Left cardiac atrium (tissue), 4 donors: ENCODE data around the gene MED7. TPM values are rescaled to one million over a fixed set of nuclear protein-coding genes. Genes with fewer than 3 reads are reported as not detected.

Experiments used
- ATAC-seq, 2 donors: fragments of 200-7000 bp; cut with Tn5 transposase; one replicate each; pipeline ENCODE4 v1.9.1; 2020; ENCODE audit warnings: mild to moderate bottlenecking in 2 of 2, moderate library complexity in 2 of 2
- DNase-seq: peaks from one replicate; pipeline ENCODE4 v3.0.0-alpha.2; 2020
- intact Hi-C, 2 donors: fragments of 100-400 bp; cut with DNase I; formaldehyde crosslinking; loops; one replicate each; pipeline versions ENCODE4 v1.14.1 to v1.15.1; 2022 to 2023
- total RNA-seq, 2 donors: library from RNA; stranded (reverse); fragmentation: NEBNext Ultra II Directional; extraction: Animal tissue kit (Norgen Biotek cat#: 25700); gene quantifications; one replicate each; pipeline ENCODE4 v1.2.1, GENCODE V29; 2021
- donor health status: DM: no; HTN: yes; CAD: no.
- donor health status: DM: no; HTN: yes; CAD: no; lungs with severe emphysema.
- donor health status: DM: yes; HTN: yes; CAD: no.
- donor health status: Dilated cardiomyopathy.

MED7 gene
- total RNA-seq, 2 donors from 2014 or later = 9.4 to 9.6 TPM

DNA sequence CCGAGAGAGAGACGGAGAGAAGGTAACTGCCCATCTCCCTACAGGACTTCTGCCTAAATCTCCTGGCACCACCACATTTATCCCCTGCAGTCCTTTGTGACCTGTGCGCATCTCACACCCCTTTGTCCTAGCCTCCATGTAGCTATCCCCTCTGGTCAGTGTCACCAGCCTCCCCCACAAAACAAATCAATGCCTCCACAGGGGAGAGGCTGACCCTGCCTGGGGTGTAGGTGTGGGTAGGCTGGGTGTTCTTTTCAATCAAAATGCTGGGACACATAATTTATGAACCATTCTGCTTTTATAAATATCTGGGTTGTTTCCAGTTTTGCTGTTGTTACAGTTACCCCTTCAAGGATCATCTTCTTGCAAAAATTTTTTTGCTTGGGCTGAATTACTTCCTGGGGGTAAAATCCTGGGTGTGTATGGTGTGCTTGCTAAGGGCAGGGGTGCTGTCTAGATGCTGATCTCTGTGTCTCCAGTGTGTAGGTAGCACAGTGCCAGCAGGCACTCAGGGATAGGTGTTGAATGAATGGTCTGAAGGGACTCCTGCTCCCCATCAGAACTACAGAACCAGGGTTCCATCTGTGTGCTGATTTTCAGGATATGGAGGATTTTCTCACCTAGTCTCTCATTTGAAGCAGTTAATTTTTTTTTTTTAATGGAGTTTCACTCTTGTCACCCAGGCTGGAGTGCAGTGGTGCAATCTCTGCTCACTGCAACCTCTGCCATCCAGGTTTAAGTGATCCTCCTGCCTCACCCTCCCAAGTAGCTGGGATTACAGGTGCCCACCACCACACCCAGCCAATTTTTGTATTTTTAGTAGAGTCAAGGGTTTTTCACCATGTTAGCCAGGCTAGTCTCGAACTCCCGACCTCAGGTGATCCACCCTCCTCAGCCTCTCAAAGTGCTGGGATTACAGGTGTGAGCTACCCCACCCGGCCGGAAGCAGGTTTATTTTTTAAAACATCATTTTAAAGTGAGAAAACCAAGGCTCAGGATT, 23.8 kb upstream of the MED7 start, which contains the start of gene GARIN3:
Gene GARIN3 (minus strand): TSS at position 51 of the 1,000 bp plus-strand sequence. CDS start 96 bp downstream, outside the sequence.
- intact Hi-C loops = no loop called here
- no peak for ATAC-seq

DNA sequence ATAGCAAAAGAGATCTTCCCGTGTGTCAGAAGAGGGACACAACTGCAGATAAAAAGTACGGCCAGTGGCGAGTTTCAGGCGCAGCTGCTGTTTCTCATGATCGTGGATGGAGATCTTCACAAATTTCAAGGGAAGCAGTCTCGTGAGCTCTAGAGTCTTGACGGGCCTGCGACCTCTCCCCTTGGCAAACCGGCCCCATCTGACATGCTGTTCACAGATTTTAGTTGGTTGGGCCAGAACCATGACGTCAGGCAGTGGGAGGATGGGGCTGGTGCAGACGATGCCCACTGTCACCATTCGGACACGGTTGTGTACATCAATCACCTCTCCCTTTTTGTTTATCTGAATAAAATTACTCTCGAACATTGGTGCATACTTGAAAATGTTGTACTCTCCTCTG, 23.0 kb upstream of the MED7 start:
- DNase-seq (no peak), ATAC-seq (no peak)
- intact Hi-C loops = no loop called here

More for the DNA sequence above, 23.8 kb upstream of the MED7 start, which contains the start of gene GARIN3:
- DNase-seq = no peak

DNA sequence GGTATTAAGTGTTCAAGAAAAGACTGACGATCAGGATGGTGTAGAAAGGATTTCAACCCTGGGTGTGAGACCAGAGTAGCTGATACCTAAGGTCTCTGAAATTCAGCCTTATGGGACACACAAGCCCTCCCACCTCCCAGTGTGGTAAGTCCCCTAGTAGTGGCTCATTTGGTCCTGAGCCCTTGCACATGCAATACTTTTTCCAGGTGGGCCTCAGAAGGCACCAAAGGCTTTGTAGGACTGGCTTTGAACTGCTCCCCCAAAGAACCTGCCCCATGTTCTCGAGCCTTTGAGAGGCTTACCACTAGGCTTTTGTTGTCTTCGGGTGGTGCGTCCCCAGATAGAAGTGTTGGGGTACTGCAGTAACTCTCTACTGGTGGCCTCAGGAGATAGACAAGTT, 22.6 kb upstream of the MED7 start:
- no peak for DNase-seq
- intact Hi-C loops = no loop called here
- ATAC-seq = no peak

DNA sequence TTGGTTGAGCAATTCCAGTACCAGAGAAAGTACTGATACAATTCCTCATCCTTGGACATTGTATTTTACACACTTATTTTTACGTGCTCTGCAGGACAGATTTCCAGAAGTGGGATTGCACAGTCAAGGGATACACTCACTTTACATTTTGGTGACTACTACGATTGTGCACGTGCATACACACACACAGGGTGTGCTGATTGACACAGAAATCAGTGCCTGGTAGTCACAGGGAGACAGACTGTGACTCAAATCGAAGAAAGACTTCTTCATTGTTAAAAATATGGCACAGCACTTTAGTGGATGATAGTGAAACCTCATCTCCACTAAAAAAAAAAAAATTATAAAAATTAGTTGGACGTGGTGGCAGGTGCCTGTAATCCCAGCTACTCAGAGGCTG, 21.9 kb upstream of the MED7 start:
- intact Hi-C loops = no loop called here
- ATAC-seq (no peak), DNase-seq (no peak)

DNA sequence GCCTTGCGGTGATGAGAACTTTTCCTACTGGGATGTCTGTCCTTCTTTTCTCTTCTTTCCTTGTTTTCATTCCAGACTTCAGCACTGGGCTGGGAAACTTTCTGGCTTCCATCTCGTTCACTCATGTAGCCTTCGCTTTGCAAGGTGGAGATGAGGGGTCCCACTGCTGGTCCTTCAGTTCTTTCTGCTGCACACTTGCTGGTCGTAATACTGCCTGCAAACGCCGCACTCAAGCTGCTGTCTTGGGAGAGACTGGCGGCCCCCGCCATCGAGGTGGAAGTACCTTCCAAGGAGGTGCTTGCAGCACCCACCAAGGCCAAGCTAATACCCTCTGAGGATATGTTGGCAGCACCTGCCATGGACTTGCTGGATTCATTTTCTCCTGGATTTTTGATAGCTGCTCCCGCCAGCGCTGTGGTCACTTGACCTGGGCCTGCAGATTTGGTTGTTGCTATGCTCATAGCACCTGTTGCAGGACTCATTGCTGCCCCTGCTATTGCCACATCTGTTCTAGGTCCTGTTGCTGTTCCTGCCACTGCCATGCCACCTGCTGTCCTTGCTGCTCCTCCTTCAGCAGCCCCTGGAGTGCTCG, 20.4 kb upstream of the MED7 start:
- ATAC-seq (no peak), DNase-seq (no peak)
- intact Hi-C loops = no loop called here

DNA sequence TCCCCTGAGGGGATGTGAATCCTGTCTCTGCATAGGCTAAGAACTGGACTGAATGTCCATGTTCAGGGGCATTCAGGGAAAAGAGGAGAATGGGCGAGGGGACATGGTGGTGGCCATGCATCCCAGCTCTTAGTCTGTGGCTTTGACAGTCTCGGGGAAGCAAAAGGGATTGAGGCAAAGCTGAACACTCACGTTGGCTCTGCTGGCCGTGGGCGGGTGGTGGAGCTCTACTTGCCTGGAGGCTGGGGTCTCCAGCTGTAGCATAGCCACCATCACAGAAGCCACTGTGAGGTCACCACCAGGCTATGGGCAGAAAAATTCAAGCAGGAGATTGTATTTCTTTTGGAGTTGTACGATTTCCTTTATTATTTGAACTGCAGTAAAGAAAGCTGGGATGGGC, 19.3 kb upstream of the MED7 start:
- intact Hi-C loops = no loop called here
- DNase-seq (no peak), ATAC-seq (no peak)

DNA sequence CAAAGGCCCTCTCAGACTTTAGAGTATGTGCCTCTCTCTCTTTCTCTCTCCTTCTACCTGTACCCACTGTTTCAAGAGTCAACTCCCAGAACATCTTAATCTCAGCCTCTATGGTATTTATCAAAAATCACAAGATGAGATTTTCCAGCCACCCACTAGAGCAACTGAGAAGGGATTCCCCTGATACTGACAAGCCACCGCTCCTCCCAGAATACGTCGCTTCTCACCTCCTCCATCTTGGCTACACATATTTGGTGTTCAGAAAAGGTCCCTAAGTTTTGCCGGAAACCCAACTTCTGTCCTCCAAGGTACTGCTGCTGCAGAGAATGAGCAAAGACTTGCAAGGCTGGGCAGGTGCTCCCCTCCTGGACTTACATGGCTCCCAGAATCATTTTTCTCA, 17.3 kb upstream of the MED7 start:
- ATAC-seq (no peak), DNase-seq (no peak)
- intact Hi-C loops = no loop called here

DNA sequence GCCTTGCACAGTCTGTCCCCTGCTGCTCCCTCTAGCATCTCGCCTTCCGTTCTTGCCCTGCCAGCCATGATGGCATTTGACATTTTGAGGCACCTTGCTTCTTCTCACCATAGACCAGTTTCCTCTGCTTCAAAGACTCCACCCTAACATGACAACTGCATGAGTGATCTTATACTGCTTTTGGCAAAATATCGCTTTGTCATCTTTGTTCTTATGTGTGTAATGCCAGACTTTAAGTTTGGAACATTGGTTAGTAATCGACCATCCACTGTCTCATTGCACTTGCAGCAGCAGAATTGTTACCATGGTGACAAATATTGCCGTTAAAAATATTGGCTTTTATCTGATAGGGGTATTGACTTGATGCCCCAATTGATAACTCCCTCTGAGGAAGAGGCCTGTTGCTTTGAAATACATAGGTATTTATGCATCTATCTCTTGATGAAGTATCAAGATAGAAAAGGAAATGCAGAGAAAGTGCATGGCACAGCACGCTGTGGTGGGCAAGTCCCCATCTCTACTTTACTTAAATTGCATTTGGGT, 16.6 kb upstream of the MED7 start:
- no peak for DNase-seq
- intact Hi-C loops = loop anchor here in 1 of 2 donors (10.0 kb wide), 1 partner anchor 96 kb away; no protein-coding TSS in a partner anchor

DNA sequence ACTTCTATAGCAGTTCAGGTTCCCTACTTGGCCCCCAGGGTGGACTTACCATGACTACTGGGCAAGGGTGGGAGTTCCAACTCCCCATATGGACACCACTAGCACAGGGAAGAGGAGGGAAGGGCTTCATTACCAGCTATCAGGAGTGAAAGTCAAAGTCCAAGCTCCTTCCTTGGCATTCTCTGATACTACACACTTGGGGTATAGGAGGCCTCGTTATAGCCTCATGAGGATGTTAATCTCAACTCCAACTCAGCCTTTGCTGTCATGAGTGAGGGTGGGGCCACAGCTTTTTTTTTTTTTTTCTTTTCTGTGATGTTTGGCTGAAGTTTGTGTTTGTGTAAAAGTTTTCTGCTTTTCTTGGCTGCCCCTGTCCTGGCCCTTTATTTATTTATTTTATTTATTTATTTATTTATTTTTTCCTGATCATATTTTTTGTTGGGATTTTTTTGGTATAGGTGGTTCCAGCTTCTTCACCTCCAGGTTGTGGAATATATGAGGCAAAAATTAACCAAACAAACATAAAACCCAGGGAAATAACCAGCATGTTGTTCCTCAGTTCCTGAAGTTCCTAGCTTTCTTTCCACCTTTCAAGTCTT, 14.7 kb upstream of the MED7 start:
- intact Hi-C loops = loop anchor here in 1 of 2 donors (10.0 kb wide), 1 partner anchor 97 kb away; no protein-coding TSS in a partner anchor
- ATAC-seq = no peak

More for the DNA sequence above, 16.6 kb upstream of the MED7 start:
- ATAC-seq = no peak

DNA sequence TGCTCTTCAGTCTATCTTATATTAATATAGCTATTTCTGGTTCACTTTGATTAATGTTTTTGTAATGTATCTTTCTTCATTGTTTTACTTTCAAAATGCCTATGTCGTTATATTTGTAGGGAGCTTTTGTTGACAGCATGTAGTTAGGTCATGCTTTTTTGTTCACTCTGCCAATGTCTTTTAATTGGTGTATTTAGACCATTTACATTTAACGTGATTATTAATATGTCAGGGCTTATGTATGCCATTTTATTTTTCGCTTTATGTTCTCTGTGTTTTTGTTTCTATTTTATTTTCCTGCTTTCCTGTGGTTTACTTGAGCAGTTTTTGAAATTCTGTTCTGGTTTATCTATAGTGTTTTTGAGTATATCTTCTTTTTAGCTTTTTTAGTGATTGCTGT, 12.6 kb upstream of the MED7 start:
- intact Hi-C loops = loop anchor here in 1 of 2 donors (10.0 kb wide), 1 partner anchor 100 kb away; no protein-coding TSS in a partner anchor
- DNase-seq (no peak), ATAC-seq (no peak)

More for the DNA sequence above, 14.7 kb upstream of the MED7 start:
- DNase-seq = no peak

DNA sequence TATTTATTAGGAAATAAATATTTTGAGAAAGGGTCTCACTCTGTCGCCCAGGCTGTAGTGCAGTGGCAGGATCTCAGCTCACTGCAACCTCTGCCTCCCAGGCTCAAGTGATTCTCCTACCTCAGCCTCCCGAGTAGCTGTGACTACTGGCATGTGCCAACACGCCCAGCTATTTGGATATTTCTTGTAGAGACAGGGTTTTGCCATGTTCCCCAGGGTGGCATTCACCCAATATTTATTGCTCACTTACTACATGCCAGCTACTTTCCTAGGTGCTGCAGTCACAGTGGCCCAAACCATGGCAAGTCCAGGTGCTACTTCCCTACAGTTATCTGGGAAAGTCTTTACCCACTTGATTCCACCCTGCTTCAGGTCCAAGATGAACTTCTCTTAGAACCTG, 8.3 kb upstream of the MED7 start:
- no peak for ATAC-seq
- DNase-seq = no peak
- intact Hi-C loops = loop anchor here in 1 of 2 donors (10.0 kb wide), 1 partner anchor 104 kb away; no protein-coding TSS in a partner anchor

DNA sequence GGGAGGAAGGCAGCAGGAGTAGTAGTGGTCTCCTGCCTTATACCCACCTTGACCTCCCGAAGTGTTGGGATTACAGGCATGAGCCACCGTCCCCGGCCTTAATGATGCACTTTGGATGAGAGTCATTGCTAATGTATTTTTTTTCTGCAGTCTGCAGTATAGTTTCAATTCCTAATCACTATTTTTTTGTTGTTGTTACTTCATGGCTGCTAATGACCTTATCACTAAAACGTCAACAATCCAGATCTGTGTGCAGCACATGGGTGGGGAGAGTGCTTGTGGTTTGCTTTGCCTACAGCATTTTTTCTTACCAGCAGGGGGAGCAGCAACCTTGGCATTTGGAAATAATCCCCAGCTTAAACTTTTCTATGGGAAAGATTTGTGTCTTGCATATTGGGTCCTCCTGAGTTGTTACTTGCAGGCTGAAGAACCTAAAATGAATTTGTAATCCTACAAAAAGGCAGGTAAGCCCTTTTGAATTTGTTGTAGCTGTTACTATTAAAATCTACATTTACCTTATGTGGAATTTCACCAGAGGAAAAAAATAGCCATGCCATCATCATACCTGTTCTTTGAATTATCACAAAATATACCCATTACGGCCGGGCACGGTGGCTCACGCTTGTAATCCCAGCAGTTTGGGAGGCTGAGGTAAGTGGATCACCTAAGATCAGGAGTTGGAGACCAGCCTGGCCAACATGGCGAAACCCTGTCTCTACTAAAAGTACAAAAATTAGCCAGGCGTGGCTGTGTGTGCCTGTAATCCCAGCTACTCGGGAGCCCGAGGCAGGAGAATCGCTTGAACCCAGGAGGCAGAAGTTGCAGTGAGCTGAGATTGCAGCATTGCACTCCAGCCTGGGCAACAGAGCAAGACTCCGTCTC, 6.3 kb upstream of the MED7 start:
- DNase-seq = peak; percentile 57
- peak; percentile 85 to 87 for ATAC-seq
- intact Hi-C loops = loop anchor here (2.0 to 5.0 kb wide), 3 partner anchors 103 to 164 kb away; no protein-coding TSS in a partner anchor

DNA sequence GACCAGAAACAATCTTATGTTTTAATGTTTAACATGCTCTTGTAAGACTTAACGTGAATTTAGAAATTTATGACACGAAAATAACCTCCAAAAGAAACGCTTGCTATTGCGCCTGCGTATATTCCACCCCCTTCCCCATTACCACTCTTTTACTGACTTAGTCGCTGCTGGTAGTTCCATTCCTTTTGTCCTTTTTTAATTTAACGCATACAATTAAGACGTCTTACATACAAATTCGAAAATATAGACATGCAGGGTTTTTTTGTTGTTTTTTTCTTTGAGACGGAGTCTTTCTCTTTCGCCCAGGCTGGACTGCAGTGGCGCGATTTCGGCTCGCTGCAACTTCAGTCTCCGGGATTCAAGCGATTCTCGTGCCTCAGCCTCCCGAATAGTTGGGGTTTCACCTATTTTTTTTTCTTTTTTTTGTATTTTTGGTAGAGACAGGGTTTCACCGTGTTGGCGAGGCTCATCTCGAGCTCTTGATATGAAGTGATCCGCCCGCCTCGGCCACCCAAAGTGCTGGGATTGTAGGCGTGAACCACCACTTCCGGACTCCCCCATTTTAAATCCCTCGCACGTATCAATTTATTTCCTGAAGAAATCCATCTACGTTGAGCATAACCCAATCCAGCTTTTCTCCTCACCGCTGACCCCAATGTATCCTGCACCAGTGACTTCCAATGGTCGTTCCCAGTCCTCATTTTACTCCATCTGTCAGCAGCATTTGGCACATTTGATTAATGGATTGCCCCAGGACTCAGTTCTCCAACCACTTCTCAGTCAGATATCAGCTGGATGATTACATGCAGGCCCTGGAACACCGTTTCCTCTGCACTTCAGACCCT, 684 bp upstream of the MED7 start:
- intact Hi-C loops = no loop called here
- ATAC-seq (peak; percentile 47 to 65), DNase-seq (peak; percentile 61)

DNA sequence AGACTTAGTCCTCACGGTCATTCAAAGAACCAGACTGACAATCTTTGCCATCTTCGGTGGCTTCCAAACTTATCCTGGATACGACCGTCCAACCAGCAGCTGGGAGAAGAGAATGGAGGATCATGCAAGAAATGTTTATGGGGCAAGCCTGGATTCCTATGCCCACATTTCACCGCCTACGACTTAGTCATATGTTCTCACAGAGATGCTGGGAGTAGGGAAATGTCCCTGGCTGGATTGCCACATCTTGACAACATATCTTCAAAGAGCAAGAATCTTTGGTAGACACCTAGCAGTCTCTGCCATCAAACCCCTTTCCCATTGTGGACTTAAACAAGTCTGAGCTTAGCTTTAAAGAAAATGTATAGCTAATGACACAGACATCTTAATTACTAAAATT, 5.0 kb downstream of the MED7 start:
- DNase-seq (no peak), ATAC-seq (no peak)
- intact Hi-C loops = no loop called here

DNA sequence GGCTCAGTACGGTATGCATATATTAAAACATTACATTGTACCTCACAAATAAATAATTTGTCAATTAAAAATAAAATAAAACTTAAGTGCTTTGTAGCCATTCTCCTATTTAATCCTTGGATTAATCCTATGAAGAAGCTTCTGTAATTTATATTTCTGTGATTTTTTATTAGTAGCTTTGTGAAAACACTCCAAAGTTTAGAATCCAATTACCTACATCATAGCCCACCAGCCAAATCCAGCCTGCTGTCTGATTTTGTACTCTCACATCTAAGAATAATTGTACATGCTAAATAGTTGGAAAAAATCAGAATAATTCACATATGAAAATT, 10.4 kb downstream of the MED7 start:
- DNase-seq = no peak
- no peak for ATAC-seq
- intact Hi-C loops = no loop called here

DNA sequence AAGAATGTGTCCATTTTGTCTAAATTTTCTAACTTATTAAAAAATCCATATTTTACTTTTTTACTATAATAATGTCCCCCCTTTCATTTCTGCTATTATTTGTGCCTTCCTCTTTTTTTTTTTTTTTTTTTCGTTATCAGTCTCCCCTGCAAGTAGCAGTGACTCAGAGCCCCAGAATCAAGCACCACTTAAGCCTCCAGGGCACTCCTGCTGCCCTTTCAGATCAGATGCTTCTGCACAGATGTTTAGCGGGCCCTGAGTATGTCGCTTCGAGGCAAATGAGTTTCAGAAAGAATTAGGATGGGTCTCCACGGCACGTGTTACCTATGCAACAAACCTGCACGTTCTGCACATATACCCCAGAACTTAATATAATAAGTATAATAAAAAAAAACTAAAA, 11.7 kb downstream of the MED7 start:
- ATAC-seq = peak in 1 of 2 donors; percentile 83
- intact Hi-C loops = no loop called here
- no peak for DNase-seq

DNA sequence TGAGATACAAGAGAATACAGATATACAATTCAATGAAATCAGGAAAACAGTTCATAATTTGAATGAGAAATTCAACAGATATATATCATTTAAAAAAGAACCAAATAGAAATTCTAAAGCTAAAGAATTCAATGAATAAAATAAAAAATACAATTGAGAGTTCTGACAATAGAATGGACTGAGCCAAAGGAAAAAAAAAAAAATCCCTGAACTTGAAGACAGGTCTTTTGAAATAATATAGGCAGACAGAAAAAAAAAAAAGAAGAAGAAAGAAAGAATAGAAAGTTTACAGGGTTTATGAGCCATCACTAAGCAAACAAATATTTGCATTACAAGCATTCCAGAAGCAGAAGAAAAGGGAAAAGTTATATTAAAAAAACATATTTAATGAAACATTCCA, 21.0 kb downstream of the MED7 start:
- intact Hi-C loops = no loop called here
- DNase-seq (no peak), ATAC-seq (no peak)

DNA sequence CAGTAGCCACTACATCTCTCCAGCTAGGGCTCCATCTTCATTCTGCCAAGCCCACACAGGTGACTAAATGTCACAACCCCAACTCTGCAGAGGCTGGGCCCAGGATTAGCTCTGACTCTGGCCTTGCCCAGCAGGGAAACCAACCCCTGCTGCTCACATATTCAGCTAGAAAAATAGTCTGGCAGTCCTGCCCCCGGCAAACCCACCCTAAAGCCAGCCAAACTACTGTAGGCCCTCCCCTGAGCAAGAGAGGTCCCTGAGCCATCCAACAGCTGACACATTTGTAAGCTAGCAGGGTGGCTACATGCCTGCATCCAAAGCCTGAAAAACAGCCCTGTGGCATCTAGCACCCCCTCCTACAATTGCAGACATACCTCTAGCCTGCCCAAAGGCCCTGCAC, 22.6 kb downstream of the MED7 start:
- DNase-seq (no peak), ATAC-seq (no peak)
- intact Hi-C loops = no loop called here
